Measurements from ENCODE around the gene SIRT2.
"Not testable (repeated sequence)": the region's sequence is repeated elsewhere in the genome, so short reads cannot be mapped to it uniquely, and the experiment has no call there.

Gene SIRT2

GRCh38 chr19:38899447-38900201 is at the start of gene SIRT2, which contains the start of gene NFKBIB:
TSS of gene SIRT2 (minus strand) at chr19:38899618. CDS start at chr19:38899521, 97 bp downstream.
TSS of gene NFKBIB (plus strand) at chr19:38899969. CDS start at chr19:38900033, 64 bp downstream.
- DNase-seq, result peak; percentile 100

- no peak for DNase-seq
Observed at GRCh38 chr19:38946229-38947010, 47.0 kb upstream of the SIRT2 start.

GRCh38 chr19:38945562-38946228 is 46.3 kb upstream of the SIRT2 start:
- no peak for DNase-seq

- DNase-seq, result no peak
Observed at GRCh38 chr19:38944981-38945506, 45.6 kb upstream of the SIRT2 start.

- DNase-seq, result no peak
Observed at GRCh38 chr19:38942471-38943181, 43.2 kb upstream of the SIRT2 start.

- no peak for DNase-seq
Observed at GRCh38 chr19:38941979-38942378, 42.6 kb upstream of the SIRT2 start.

- DNase-seq, result not testable (repeated sequence)
Observed at GRCh38 chr19:38941466-38941865, 42.0 kb upstream of the SIRT2 start.

- no peak for DNase-seq
Observed at GRCh38 chr19:38939957-38940356, 40.5 kb upstream of the SIRT2 start.

GRCh38 chr19:38933544-38933943 is 34.1 kb upstream of the SIRT2 start:
- no peak for DNase-seq

- no peak for DNase-seq
Observed at GRCh38 chr19:38932425-38933179, 33.2 kb upstream of the SIRT2 start.

- no peak for DNase-seq
Observed at GRCh38 chr19:38931521-38931793, 32.0 kb upstream of the SIRT2 start.

GRCh38 chr19:38930776-38931520 is 31.5 kb upstream of the SIRT2 start, which contains the start of gene MRPS12:
TSS of gene MRPS12 (plus strand) at chr19:38930944. CDS start at chr19:38931295, 351 bp downstream.
- DNase-seq, result peak; percentile 99

- peak; percentile 93 for DNase-seq
Observed at GRCh38 chr19:38929929-38930775, 30.7 kb upstream of the SIRT2 start, which contains the start of gene SARS2. TSS of gene SARS2 (minus strand) at chr19:38930763. CDS start at chr19:38930736, 27 bp downstream.

GRCh38 chr19:38928391-38929001 is 29.1 kb upstream of the SIRT2 start:
- DNase-seq, result no peak

GRCh38 chr19:38924388-38924787 is 25.0 kb upstream of the SIRT2 start:
- no peak for DNase-seq

- no peak for DNase-seq
Observed at GRCh38 chr19:38922482-38922881, 23.1 kb upstream of the SIRT2 start.

GRCh38 chr19:38921420-38922274 is 22.2 kb upstream of the SIRT2 start:
- no peak for DNase-seq

- DNase-seq, result no peak
Observed at GRCh38 chr19:38920602-38921419, 21.4 kb upstream of the SIRT2 start.
